ENCODE data around the gene TSPAN4.

Gene TSPAN4

DNA sequence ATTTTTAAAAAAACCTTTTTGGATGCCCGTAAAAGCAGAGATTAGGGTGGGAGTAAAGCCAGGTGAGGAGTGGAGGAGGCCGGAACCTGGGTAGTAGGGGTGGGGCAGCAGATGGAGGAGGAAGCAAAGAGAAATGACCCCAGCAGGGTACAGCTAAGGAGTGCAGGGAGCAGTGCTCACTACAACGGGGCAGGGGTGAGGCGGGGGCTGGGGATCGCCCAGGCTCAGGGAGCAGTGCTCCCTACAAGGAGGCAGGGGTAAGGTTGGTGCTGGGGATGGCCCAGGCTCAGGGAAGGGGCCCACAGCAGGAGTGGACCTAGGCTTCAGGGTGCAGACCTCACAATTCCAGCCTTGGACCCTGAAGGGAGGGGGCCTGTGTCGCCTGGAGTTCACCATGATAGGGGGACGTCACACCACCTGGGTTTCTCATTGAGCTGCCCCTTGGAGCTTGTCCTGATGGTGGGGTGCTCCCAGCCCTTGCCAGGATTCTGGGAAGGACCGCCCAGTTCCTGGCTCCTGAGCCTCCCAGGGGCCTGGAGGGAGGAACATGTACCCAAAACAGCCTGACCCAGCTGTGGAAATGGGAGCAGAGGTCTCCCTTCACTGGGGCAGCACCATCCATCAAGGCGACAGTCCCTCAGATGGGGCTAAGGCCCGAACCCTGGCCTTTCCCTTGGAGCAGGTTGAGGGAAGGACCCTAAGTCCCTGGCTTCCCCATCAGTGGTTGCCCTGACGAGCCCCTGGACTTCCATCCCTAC lies 26.8 kb upstream of the TSPAN4 start:
- no peak for DNase-seq (ENCODE audit: low read depth, low spot score)
- Histone ChIP-seq H3K4me3 (ENCODE audit: insufficient read length, low read depth) (no peak overlapping the region), H3K36me3 (ENCODE audit: insufficient read depth, insufficient read length, low read length) (peaks cover 48% of the 10 kb centered on the region), H3K4me1 (ENCODE audit: insufficient read depth, insufficient read length) (peaks cover 26% of the 10 kb centered on the region), H3K9ac (ENCODE audit: insufficient read length, low read depth) (peak overlapping the region; percentile 57), H3K27me3 (ENCODE audit: insufficient read depth, insufficient read length) (peaks cover 6% of the 10 kb centered on the region), H3K9me3 (ENCODE audit: insufficient read depth, low read length) (no peaks in the 10 kb centered on the region)
- TF ChIP-seq ZNF274 (IDR thresholded peaks at IDR 0.05; ENCODE audit: low read depth, low read length) (no peak), SUZ12 (IDR thresholded peaks at IDR 0.05; ENCODE audit: extremely low read depth, insufficient read depth, insufficient read length) (no peak), YY1 (IDR thresholded peaks at IDR 0.05; ENCODE audit: insufficient read depth, insufficient read length) (no peak)

DNA sequence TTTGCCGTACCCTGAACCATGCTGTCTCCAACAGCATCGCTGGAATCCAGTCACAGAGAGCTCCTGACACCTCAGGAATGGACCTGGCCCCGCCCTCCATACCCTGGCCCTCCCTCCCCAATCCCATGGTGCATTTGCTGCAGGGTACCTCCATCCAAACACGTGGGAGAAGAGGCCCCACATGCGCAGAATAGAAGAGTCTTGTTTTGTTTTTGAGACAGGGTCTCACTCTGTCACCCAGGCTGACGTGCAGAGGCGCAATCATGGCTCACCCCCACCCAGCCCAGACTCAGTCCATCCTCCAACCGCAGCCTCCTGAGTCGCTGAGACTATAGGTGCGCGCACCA lies 26.2 kb upstream of the TSPAN4 start:
- H3K9ac ChIP-seq (ENCODE audit: insufficient read length, low read depth), result no peak overlapping the region
- no peak overlapping the region for H3K4me3 ChIP-seq (ENCODE audit: insufficient read length, low read depth)
- H3K36me3 ChIP-seq (ENCODE audit: insufficient read depth, insufficient read length, low read length), result peaks cover 48% of the 10 kb centered on the region
- DNase-seq (ENCODE audit: low read depth, low spot score), result no peak
- TF ChIP-seq YY1 (IDR thresholded peaks at IDR 0.05; ENCODE audit: insufficient read depth, insufficient read length) (no peak), SUZ12 (IDR thresholded peaks at IDR 0.05; ENCODE audit: extremely low read depth, insufficient read depth, insufficient read length) (no peak), ZNF274 (IDR thresholded peaks at IDR 0.05; ENCODE audit: low read depth, low read length) (no peak)
- H3K27me3 ChIP-seq (ENCODE audit: insufficient read depth, insufficient read length), result peaks cover 10% of the 10 kb centered on the region
- H3K9me3 ChIP-seq (ENCODE audit: insufficient read depth, low read length), result no peaks in the 10 kb centered on the region
- H3K4me1 ChIP-seq (ENCODE audit: insufficient read depth, insufficient read length), result peaks cover 30% of the 10 kb centered on the region

DNA sequence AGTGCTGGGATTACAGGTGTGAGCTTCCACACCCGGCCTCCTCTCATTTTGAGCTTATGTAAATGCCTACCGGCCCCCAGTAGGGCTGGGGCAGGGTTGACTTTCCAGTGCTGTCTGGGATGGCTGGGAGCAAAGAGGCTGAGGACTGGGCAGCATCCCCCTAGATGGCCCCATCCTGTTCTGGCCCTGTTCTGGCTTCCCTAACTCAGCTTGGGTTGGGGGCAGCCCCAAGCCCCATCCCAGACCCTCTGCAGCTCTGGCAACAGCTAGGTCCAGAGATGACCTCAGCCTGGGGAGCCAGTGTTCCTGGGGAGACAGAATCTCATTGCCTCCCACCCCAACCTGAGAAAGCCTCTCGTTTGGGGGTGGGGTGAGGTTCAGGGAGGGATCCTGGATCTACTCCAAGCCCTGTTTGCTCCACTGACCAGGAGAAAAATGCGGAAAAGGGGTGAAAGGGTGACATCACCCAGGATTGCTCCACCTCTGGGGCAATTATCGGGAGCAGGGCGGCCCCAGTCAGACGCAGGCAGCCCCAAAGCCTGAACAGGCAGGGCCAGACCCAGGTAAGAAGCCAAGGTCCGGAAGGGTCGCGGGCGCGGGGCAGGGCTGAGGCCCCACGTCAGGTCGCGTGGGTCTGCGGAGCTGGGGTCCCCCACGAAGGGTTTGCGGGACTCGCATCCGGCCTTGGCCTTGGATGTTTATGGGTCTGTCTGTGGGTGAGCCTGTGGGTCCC lies 24.1 kb upstream of the TSPAN4 start, which contains the start of gene PNPLA2:
Gene PNPLA2, plus strand, starts transcription at position 519 of the 733 bp plus-strand sequence. CDS start 805 bp downstream, outside the sequence.
- TF ChIP-seq SUZ12 (IDR thresholded peaks at IDR 0.05; ENCODE audit: extremely low read depth, insufficient read depth, insufficient read length), result no peak
- no peak for TF ChIP-seq ZNF274 (IDR thresholded peaks at IDR 0.05; ENCODE audit: low read depth, low read length)
- TF ChIP-seq YY1 (IDR thresholded peaks at IDR 0.05; ENCODE audit: insufficient read depth, insufficient read length), result no peak
- Histone ChIP-seq H3K27me3 (ENCODE audit: insufficient read depth, insufficient read length) (peaks cover 10% of the 10 kb centered on the region), H3K9me3 (ENCODE audit: insufficient read depth, low read length) (no peaks in the 10 kb centered on the region), H3K9ac (ENCODE audit: insufficient read length, low read depth) (peak within 1 kb of the TSS; percentile 91), H3K36me3 (ENCODE audit: insufficient read depth, insufficient read length, low read length) (peaks cover 42% of the 10 kb centered on the region), H3K4me3 (ENCODE audit: insufficient read length, low read depth) (peak within 1 kb of the TSS; percentile 95), H3K4me1 (ENCODE audit: insufficient read depth, insufficient read length) (peaks cover 21% of the 10 kb centered on the region)
- DNase-seq (ENCODE audit: low read depth, low spot score), result no peak

DNA sequence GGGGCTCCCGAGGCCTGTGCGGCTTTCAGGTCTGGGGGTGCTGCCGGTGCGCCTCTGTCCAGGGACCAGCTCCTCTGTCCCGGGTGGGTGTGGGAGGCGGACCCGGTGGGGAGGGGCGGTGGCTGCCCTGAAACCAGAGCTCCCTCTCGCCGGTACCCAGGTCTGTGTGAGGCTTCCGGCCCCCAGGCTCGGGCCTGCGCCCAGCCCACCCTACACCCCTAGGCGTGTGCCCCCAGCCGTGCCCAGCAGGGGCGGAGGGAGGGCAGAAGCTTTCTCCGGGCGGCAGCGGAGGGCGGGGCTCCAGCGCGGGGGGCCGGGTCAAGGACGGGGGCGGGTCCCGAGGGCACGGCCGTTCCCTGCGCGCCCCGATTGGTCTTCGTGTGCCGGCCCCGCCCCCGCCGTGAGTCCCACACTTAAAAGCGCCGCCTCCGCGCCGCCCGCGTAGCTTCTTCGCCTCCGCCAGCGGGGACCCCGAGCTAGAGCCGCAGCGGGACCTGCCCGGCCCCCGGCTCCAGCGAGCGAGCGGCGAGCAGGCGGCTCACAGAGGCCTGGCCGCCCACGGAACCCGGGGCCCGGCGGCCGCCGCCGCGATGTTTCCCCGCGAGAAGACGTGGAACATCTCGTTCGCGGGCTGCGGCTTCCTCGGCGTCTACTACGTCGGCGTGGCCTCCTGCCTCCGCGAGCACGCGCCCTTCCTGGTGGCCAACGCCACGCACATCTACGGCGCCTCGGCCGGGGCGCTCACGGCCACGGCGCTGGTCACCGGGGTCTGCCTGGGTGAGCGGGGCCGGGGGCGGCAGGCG lies 23.3 kb upstream of the TSPAN4 start:
- H3K9me3 ChIP-seq (ENCODE audit: insufficient read depth, low read length), result no peaks in the 10 kb centered on the region
- peaks cover 39% of the 10 kb centered on the region for H3K36me3 ChIP-seq (ENCODE audit: insufficient read depth, insufficient read length, low read length)
- H3K4me1 ChIP-seq (ENCODE audit: insufficient read depth, insufficient read length), result peaks cover 21% of the 10 kb centered on the region
- TF ChIP-seq YY1 (IDR thresholded peaks at IDR 0.05; ENCODE audit: insufficient read depth, insufficient read length) (no peak), ZNF274 (IDR thresholded peaks at IDR 0.05; ENCODE audit: low read depth, low read length) (no peak), SUZ12 (IDR thresholded peaks at IDR 0.05; ENCODE audit: extremely low read depth, insufficient read depth, insufficient read length) (no peak)
- no peak for DNase-seq (ENCODE audit: low read depth, low spot score)
- H3K4me3 ChIP-seq (ENCODE audit: insufficient read length, low read depth), result peak overlapping the region; percentile 95
- peaks cover 10% of the 10 kb centered on the region for H3K27me3 ChIP-seq (ENCODE audit: insufficient read depth, insufficient read length)
- peak overlapping the region; percentile 91 for H3K9ac ChIP-seq (ENCODE audit: insufficient read length, low read depth)

DNA sequence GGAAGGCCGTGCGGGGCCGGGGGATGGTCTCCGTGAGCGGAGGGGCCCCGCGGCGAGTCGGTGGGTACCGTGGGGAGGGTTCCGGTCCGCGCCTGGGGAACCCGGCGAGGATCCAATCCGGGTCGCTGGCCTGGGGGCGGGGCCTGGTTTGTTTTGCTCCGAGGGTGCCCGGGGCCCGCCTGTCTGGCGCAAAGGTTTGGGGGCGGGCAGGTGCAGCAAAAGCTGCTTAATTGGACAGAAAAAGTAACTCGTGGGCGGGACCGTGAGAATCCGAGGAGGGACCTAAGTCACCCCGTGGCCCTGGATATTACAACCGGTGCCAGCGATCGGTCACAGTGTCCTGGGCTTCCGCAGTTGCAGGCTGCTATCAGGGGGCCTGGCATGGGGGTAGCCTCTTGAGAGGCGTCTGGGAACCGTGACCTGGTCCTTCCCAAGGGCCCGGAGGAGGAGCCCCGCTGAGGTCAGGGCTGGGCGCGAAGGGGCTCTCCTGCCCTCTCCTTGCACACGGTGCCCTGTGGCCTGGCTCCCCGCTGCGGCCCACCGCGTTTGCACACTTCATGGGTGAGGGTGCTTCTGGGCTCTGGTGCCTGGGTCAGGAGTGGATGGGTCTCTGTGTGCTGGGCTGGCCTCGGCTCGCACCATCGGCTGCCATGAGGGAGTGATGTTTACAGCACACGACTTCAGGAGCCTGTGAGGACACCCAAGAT lies 22.6 kb upstream of the TSPAN4 start:
- DNase-seq (ENCODE audit: low read depth, low spot score), result no peak
- TF ChIP-seq ZNF274 (IDR thresholded peaks at IDR 0.05; ENCODE audit: low read depth, low read length) (no peak), SUZ12 (IDR thresholded peaks at IDR 0.05; ENCODE audit: extremely low read depth, insufficient read depth, insufficient read length) (no peak), YY1 (IDR thresholded peaks at IDR 0.05; ENCODE audit: insufficient read depth, insufficient read length) (no peak)
- Histone ChIP-seq H3K36me3 (ENCODE audit: insufficient read depth, insufficient read length, low read length) (peaks cover 41% of the 10 kb centered on the region), H3K4me1 (ENCODE audit: insufficient read depth, insufficient read length) (peaks cover 23% of the 10 kb centered on the region), H3K27me3 (ENCODE audit: insufficient read depth, insufficient read length) (peaks cover 11% of the 10 kb centered on the region), H3K9me3 (ENCODE audit: insufficient read depth, low read length) (no peaks in the 10 kb centered on the region), H3K9ac (ENCODE audit: insufficient read length, low read depth) (peak overlapping the region; percentile 91), H3K4me3 (ENCODE audit: insufficient read length, low read depth) (peak overlapping the region; percentile 95)

- H3K36me3 ChIP-seq (ENCODE audit: insufficient read depth, insufficient read length, low read length), result peaks cover 41% of the 10 kb centered on the region
- H3K4me3 ChIP-seq (ENCODE audit: insufficient read length, low read depth), result peak overlapping the region; percentile 95
- peak overlapping the region; percentile 84 for H3K9ac ChIP-seq (ENCODE audit: insufficient read length, low read depth)
- H3K4me1 ChIP-seq (ENCODE audit: insufficient read depth, insufficient read length), result peaks cover 26% of the 10 kb centered on the region
- peaks cover 18% of the 10 kb centered on the region for H3K27me3 ChIP-seq (ENCODE audit: insufficient read depth, insufficient read length)
- no peaks in the 10 kb centered on the region for H3K9me3 ChIP-seq (ENCODE audit: insufficient read depth, low read length)
- TF ChIP-seq SUZ12 (IDR thresholded peaks at IDR 0.05; ENCODE audit: extremely low read depth, insufficient read depth, insufficient read length) (no peak), YY1 (IDR thresholded peaks at IDR 0.05; ENCODE audit: insufficient read depth, insufficient read length) (no peak), ZNF274 (IDR thresholded peaks at IDR 0.05; ENCODE audit: low read depth, low read length) (no peak)
- DNase-seq (ENCODE audit: low read depth, low spot score), result no peak
Measured at GRCh38 chr11:820655-821511, 21.8 kb upstream of the TSPAN4 start.

Data from NT2/D1 (cell line).